HL-60 (cell line): Measurements from ENCODE around the gene CFAP46.
"Not testable (repeated sequence)": the region's sequence is repeated elsewhere in the genome, so short reads cannot be mapped to it uniquely, and the experiment has no call there.

Experiments
- CTCF ChIP-seq: IDR thresholded peaks from one replicate; pipeline ENCODE4 v1.5.1; 2011; ENCODE audit warnings: low read length, control low read depth, inconsistent platforms; ENCODE audit not compliant: insufficient read depth
- POLR2AphosphoS5 ChIP-seq: IDR thresholded peaks from 2 replicates; pipeline ENCODE4 v1.6.1; 2012; ENCODE audit warnings: low read depth
- TF ChIP-seq, protein P1 (sequence below): IDR thresholded peaks from 2 replicates; pipeline ENCODE4 v1.6.1; 2012; ENCODE audit warnings: low read depth; ENCODE audit not compliant: insufficient replicate concordance

- not testable (repeated sequence) for TF ChIP-seq POLR2AphosphoS5, CTCF
- TF ChIP-seq, protein P1, sequence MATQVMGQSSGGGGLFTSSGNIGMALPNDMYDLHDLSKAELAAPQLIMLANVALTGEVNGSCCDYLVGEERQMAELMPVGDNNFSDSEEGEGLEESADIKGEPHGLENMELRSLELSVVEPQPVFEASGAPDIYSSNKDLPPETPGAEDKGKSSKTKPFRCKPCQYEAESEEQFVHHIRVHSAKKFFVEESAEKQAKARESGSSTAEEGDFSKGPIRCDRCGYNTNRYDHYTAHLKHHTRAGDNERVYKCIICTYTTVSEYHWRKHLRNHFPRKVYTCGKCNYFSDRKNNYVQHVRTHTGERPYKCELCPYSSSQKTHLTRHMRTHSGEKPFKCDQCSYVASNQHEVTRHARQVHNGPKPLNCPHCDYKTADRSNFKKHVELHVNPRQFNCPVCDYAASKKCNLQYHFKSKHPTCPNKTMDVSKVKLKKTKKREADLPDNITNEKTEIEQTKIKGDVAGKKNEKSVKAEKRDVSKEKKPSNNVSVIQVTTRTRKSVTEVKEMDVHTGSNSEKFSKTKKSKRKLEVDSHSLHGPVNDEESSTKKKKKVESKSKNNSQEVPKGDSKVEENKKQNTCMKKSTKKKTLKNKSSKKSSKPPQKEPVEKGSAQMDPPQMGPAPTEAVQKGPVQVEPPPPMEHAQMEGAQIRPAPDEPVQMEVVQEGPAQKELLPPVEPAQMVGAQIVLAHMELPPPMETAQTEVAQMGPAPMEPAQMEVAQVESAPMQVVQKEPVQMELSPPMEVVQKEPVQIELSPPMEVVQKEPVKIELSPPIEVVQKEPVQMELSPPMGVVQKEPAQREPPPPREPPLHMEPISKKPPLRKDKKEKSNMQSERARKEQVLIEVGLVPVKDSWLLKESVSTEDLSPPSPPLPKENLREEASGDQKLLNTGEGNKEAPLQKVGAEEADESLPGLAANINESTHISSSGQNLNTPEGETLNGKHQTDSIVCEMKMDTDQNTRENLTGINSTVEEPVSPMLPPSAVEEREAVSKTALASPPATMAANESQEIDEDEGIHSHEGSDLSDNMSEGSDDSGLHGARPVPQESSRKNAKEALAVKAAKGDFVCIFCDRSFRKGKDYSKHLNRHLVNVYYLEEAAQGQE, result not testable (repeated sequence)
Observed at GRCh38 chr10:132888446-132888845, 53.9 kb downstream of the CFAP46 start.
